Stimulated activated CD4-positive, alpha-beta T cell treated with anti-CD3 and anti-CD28 coated beads, TNF-alpha, amount 100 ng/mL, for 48 hours (primary cell): Measurements from ENCODE around the gene KLC3.
"Not testable (repeated sequence)": the region's sequence is repeated elsewhere in the genome, so short reads cannot be mapped to it uniquely, and the experiment has no call there.

Experiments used
- DNase-seq, 3 donors: peaks; one replicate each; pipeline ENCODE4 v3.0.0-alpha.2; 2020; ENCODE audit warnings: low read depth in 3 of 3

KLC3 gene

GRCh38 chr19:45340232-45340898 is at the start of gene KLC3:
TSS of gene KLC3 (plus strand) at chr19:45340750. CDS start at chr19:45345542, 4,792 bp downstream.
- peak in 1 of 3 donors; percentile 27 for DNase-seq

- no peak for DNase-seq
Observed at GRCh38 chr19:45291834-45292233, 48.7 kb upstream of the KLC3 start.

GRCh38 chr19:45293682-45294081 is 46.9 kb upstream of the KLC3 start:
- peak in 2 of 3 donors; percentile 15 to 19 for DNase-seq

GRCh38 chr19:45294291-45295029 is 46.1 kb upstream of the KLC3 start:
- DNase-seq: no peak

- DNase-seq: no peak
Observed at GRCh38 chr19:45295873-45296272, 44.7 kb upstream of the KLC3 start.

GRCh38 chr19:45296355-45296754 is 44.2 kb upstream of the KLC3 start:
- DNase-seq: no peak

GRCh38 chr19:45297674-45298073 is 42.9 kb upstream of the KLC3 start:
- DNase-seq: no peak

GRCh38 chr19:45298264-45298663 is 42.3 kb upstream of the KLC3 start:
- DNase-seq: no peak

GRCh38 chr19:45299719-45300118 is 40.8 kb upstream of the KLC3 start:
- no peak for DNase-seq

- no peak for DNase-seq
Observed at GRCh38 chr19:45302416-45302815, 38.1 kb upstream of the KLC3 start.

- no peak for DNase-seq
Observed at GRCh38 chr19:45303269-45304060, 37.1 kb upstream of the KLC3 start.

GRCh38 chr19:45304141-45304926 is 36.2 kb upstream of the KLC3 start:
- DNase-seq: no peak

- DNase-seq: no peak
Observed at GRCh38 chr19:45305007-45305406, 35.5 kb upstream of the KLC3 start.

- no peak for DNase-seq
Observed at GRCh38 chr19:45305421-45305820, 35.1 kb upstream of the KLC3 start.

- DNase-seq: no peak
Observed at GRCh38 chr19:45306040-45306439, 34.5 kb upstream of the KLC3 start.

- DNase-seq: no peak
Observed at GRCh38 chr19:45306518-45307027, 34.0 kb upstream of the KLC3 start.

GRCh38 chr19:45307361-45307760 is 33.2 kb upstream of the KLC3 start:
- DNase-seq: no peak

GRCh38 chr19:45309322-45309721 is 31.2 kb upstream of the KLC3 start:
- not testable (repeated sequence) for DNase-seq

GRCh38 chr19:45311621-45312020 is 28.9 kb upstream of the KLC3 start:
- DNase-seq: no peak

- not testable (repeated sequence) for DNase-seq
Observed at GRCh38 chr19:45312285-45312684, 28.3 kb upstream of the KLC3 start.

- no peak for DNase-seq
Observed at GRCh38 chr19:45314708-45315245, 25.8 kb upstream of the KLC3 start.
